ENCODE results near the gene PPP2R2B.

- TF ChIP-seq ZC3H10 (CRISPR knock-in tag; IDR thresholded peaks at IDR 0.05) (no peak), ARNTL (CRISPR knock-in tag; IDR thresholded peaks at IDR 0.05; ENCODE audit: borderline replicate concordance, low read depth) (no peak), RARB (CRISPR knock-in tag; IDR thresholded peaks at IDR 0.05) (no peak), GLIS3 (CRISPR knock-in tag; IDR thresholded peaks at IDR 0.05) (no peak)
These were observed 160.6 kb downstream of the PPP2R2B start for GRCh38 chr5:146717951-146718350.

All from SK-N-SH treated with all-trans-retinoic acid at 6 μM for 48 hours (cell line).